Cardiac ventricle fibroblast (primary cell): ENCODE measurements around the gene CALHM6. TPM values are rescaled to one million over a fixed set of nuclear protein-coding genes. Genes with fewer than 3 reads are reported as not detected.

Source experiments
- total RNA-seq: library from RNA; depleted of rRNA; stranded (reverse); fragments of >200 nt; gene quantifications from 2 replicates; pipeline ENCODE4 v1.2.3, GENCODE V29; 2015

The CALHM6 gene
- 2.8 and 5.1 TPM in 2 replicates for total RNA-seq

DNA sequence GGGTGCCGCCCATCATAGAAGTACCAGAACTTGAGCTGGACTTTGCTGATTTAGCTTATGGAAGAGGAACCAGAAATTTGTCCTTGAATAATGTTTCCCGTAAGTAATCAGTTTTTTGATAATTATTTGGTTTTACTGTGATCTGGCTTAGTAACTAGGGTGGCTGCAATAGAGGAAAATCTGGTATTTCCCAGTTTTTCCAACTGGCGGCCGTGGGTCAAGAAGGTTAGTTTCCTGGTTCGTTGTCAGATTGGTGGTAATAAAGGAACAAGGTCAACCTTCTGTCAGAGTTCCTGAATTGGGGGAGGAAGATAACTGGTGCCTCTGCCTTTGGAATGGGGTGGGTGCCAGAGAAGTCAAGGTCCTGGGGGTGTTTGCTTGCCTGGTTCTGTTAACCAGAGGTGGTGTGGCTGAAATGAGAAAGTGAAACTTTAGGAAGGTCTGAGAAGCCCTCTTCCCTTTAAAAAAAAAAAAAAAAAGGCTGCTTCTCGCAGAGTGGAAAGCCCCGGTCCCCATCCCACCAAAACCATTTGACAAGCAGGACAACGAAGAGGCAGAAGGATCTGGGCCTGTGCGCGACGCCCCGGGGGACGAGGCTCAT is at the start of gene CALHM6:
Gene CALHM6, plus strand, starts transcription at position 45 of the 601 bp plus-strand sequence. Its CDS starts 555 bp downstream, at position 600.

GRCh38 chr6:116511424-116512110 is 50.4 kb downstream of the CALHM6 start, which contains the start of gene CALHM5:
TSS of gene CALHM5 (plus strand) at chr6:116511639. CDS start at chr6:116511697, 58 bp downstream.

Other genes starting within 250 kb of the CALHM6 start
- 9.8 and 10.0 TPM in 2 replicates for gene TSPYL4, start 207.3 kb upstream of the CALHM6 start, total RNA-seq
- 49.9 and 57.0 TPM in 2 replicates for gene TSPYL1, start 181.4 kb upstream of the CALHM6 start, total RNA-seq
- 47.3 and 48.9 TPM in 2 replicates for gene DSE, start 90.4 kb upstream of the CALHM6 start, total RNA-seq
- gene CALHM5, start 50.3 kb downstream of the CALHM6 start, total RNA-seq, result 4.6 and 5.0 TPM in 2 replicates
- gene TRAPPC3L, start 84.3 kb downstream of the CALHM6 start, total RNA-seq, result 1.2 TPM in 1 of 2 replicates, not detected in the other
- gene CALHM4, start 92.4 kb downstream of the CALHM6 start, total RNA-seq, result not detected in 2 replicates
- 37.7 and 40.2 TPM in 2 replicates for gene RWDD1, start 110.1 kb downstream of the CALHM6 start, total RNA-seq
- not detected in 2 replicates for gene RSPH4A, start 155.1 kb downstream of the CALHM6 start, total RNA-seq
- gene ZUP1, start 207.4 kb downstream of the CALHM6 start, total RNA-seq, result 4.0 and 7.6 TPM in 2 replicates
- 4.1 and 6.7 TPM in 2 replicates for gene KPNA5, start 219.8 kb downstream of the CALHM6 start, total RNA-seq